Measurements from ENCODE around the gene MTERF4.
"Not testable (repeated sequence)": the region's sequence is repeated elsewhere in the genome, so short reads cannot be mapped to it uniquely, and the experiment has no call there.

MTERF4 gene

GRCh38 chr2:241110607-241111439 lies 8.7 kb upstream of the MTERF4 start:
- DNase-seq (ENCODE audit: low read depth), result no peak

GRCh38 chr2:241110089-241110606 lies 8.1 kb upstream of the MTERF4 start:
- no peak for DNase-seq (ENCODE audit: low read depth)

DNA sequence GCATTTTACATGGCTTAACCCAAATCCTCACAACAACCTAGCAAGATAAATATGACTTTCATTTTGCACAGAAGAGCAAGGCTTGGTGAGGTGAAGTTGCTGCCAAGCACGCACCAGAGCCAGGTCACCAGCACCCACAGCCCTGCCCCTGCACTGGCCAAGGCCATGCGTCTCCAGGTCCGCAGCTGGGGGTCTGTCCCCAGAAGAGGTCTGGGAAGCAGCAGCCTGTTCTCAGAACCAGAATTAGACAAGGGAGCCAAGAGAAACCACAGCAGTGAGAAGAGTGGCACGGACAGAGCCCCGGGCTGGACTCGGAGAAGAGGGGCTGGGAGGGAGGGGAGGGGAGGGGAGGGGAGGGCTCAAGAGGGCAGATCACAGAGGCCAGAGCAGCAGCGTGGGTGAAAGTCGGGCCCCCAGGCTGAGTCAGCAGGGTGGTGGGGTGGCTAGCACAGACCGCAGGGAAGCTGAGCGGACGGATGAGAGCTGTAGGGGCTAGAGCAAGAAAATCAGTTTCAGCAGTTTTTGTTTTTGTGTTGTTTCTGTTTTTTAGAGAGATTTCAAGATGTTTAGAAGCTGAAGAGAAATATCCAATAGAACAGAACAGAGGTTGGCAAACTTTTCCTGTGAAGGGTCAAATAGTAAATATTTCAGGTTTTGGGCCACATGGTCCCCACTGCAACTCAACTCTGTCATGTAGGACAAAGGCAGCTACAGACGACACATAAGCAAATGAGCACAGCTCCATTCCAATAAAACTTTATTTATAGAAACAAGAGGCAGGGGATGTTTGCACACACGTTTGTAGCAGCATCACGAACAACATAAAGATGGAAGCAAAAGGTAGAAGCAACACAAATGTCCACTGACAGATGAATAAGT lies 7.4 kb upstream of the MTERF4 start:
- DNase-seq (ENCODE audit: low read depth), result no peak

- DNase-seq (ENCODE audit: low read depth), result no peak
Observed at GRCh38 chr2:241108271-241109209, 6.5 kb upstream of the MTERF4 start.

DNA sequence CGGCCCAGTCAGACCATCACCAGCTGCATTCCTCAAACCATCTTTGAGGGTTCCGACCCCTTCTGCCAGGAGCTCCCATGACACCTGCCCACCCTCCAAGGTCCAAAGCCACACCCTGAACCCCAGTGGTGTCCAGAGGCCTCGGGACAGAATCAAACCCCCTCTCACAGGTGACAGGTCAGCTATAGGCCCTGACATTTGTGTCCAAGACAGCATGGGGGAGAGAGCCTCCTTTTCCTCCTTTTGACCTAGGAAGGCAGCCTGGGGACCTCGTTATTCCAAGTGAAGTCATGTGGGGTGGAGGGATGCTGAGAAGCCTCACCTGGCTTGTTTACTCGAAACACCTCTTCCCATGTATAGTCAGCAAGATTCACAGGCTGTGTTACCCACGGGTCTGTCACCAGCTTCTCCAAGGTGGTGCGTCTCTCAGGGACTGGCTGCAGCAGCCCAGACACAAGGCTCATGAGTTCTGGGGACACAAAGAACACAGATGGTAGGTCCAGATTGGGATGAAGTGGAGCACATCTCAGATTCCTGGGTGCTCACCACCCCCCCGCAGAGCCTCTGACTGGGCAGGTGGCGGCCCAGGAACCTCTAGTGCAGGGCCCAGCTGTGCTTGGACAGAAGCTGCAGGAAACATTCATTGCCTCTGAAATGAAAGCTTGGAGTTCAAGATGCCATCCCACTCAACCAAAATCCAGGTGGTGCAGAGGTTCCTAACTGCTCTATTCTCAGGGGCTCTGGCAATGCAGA lies 5.1 kb upstream of the MTERF4 start:
- no peak for DNase-seq (ENCODE audit: low read depth)

- no peak for DNase-seq (ENCODE audit: low read depth)
Observed at GRCh38 chr2:241105641-241106040, 3.6 kb upstream of the MTERF4 start.

- DNase-seq (ENCODE audit: low read depth), result not testable (repeated sequence)
Observed at GRCh38 chr2:241104611-241105010, 2.5 kb upstream of the MTERF4 start.

DNA sequence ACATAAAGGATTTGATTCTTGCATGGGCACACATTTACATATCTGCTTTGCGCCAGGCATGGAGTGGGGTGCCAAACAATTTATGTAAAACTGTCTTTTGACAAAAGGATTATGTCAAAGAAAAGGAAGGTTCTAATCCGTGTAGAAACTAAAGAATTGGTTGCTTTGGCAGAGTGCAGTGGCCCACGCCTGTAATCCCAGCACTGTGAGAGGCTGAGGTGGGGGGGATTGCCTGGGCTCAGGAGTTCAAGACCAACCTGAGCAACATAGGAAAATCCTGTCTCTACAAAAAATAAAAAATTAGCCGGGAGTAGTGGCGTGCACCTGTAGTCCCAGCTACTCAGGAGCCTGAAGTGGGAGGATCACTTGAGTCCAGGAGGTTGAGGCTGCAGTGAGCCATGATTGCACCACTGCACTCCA lies 1.1 kb upstream of the MTERF4 start:
- no peak for DNase-seq (ENCODE audit: low read depth)

DNA sequence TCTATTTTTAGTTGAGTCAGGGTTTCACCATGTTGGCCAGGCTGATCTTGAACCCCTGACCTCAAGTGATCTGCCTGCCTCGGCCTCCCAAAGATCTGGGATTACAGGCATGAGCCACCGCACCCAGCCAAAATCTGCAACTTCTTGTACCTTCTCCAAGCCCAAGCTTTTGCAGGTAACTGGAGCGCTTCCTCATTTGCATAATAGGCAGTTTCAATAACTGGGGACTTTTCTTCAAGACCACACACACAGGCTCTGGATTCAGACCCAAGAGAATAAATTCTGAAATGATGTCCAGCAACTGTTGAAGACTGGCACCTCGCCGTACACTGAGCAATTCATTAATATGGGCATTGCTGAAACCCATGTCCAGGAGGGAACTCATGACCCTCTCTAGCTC lies 2.8 kb downstream of the MTERF4 start:
- no peak for DNase-seq (ENCODE audit: low read depth)

GRCh38 chr2:241096979-241097378 lies 5.1 kb downstream of the MTERF4 start:
- DNase-seq (ENCODE audit: low read depth), result no peak

DNA sequence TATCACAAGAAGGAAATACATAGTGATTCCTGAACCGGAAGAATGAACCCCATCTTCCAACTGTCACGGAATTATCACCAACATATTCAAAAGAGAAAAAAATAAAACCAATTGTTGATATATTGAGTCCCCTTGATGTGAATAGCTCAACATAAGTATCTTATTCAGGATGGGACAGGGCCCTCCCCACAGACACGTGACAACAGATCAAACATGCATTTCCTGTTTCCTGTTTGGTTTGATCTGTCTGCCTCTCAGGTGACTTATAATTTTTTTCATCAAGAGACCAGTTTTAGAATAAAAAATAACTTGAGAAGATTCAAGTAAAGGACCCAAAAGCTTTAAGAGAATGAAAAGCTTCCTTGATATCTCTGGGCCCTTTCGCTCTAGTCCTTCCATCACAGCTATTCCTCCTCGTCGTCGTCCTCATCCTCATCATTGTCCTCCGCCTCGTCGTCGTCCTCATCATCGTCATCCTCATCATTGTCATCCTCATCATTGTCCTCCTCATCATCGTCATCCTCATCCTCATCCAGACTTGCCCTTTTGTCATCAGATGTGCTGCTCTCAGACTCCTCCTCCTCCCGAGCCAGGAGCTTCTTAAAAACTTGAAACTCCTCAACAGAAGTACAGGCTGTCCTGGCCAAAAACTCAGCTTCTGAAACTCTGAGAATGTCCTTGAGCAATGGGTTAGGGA lies 6.3 kb downstream of the MTERF4 start:
- DNase-seq (ENCODE audit: low read depth), result no peak

- DNase-seq (ENCODE audit: low read depth), result no peak
Observed at GRCh38 chr2:241094924-241095420, 7.1 kb downstream of the MTERF4 start.

DNA sequence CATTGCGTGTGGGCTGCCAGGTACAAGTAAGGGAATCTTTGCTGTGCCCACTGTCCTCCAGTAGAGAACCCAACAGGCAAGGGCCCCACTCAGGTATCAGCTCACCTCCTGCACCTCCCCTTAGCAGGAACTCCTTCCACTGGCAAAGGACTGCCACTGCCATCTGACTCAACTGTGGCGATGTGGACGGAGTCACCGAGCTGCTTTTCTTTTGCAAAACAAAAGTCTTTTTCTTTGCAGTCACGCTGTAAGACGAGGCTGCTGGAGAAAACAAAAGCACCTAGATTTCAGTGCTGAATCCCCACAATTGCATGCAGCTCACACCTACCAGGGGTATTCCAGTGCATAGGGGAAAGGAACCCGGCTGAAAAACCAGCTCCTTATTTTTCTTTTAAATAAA lies 7.9 kb downstream of the MTERF4 start:
- no peak for DNase-seq (ENCODE audit: low read depth)

DNA sequence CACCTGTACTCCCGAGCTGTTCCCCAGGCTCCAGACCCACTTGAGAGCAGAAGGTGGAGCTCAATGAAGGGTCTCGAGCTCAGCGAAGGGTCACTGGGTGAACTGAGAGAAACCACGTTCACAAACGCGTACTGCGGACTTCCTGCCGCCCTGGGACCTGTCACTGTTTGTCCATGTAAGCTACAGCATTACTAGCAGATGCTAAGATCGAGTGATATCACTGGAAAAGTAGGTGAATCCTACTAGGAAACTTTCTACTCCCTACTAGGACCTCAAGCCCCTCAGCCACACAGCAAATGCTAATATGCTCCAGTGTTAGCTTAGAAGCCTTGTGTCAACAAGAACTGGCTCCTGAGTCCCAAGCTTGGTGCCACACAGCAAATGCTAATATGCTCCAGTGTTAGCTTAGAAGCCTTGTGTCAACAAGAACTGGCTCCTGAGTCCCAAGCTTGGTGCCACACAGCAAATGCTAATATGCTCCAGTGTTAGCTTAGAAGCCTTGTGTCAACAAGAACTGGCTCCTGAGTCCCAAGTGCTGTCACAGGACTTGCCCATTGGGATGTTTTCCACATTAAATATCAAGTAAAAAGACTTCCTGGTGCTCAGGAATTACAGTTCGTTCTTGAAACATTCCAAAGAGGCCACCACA lies 8.8 kb downstream of the MTERF4 start:
- not testable (repeated sequence) for DNase-seq (ENCODE audit: low read depth)

GRCh38 chr2:241092677-241093076 lies 9.4 kb downstream of the MTERF4 start:
- no peak for DNase-seq (ENCODE audit: low read depth)

DNA sequence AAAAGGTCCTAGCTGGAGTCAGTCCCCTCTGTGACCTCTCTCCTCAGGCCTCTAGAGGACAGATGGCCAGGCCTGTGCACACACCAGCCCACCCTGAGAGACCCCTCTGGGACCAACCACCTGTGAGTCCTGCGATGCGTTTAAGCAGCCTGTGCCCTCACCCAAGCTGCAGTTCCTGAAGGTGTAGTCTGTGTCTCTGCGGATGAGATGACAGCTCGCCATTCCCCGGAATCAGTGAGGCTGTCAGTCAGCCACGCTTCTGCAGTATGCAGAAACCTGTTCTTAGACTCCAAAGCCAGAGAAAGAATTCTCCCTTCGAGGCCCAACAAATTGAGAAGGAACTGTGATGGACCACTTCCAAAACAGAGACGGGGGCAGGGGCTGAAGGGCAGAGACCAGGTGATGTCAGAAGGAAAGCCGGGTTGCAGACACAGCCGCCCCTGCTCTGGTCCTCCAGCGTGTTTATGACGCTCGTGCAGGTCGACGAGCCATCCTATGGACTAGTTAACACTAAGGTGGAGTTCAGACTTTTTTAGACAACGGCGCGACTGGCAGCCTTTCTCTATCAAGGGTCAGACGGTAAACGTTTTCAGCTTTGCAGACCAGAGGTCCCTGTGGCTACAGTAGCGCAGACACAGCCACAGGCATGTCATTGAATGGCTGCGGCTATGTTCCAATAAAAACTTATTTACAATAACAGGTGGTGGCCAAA lies 10.2 kb downstream of the MTERF4 start:
- no peak for DNase-seq (ENCODE audit: low read depth)

DNA sequence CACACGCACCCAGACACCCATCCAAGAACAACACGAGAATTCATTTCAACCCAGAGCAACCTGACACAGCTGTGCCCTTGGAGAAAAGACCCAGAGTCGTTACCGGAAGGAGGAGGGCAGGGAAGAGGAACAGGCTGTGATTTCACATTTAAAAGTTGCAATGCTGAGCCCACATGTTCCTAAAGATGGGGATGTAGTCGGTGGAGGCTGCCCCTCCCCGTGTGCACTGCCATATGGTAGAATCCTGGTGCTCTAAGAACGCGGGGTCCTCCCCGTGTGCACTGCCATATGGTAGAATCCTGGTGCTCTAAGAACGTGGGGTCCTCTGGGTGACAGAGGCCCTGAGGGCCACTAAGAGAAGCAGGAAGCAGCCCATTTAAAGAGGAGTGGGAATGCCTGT lies 10.9 kb downstream of the MTERF4 start:
- DNase-seq (ENCODE audit: low read depth), result no peak

DNA sequence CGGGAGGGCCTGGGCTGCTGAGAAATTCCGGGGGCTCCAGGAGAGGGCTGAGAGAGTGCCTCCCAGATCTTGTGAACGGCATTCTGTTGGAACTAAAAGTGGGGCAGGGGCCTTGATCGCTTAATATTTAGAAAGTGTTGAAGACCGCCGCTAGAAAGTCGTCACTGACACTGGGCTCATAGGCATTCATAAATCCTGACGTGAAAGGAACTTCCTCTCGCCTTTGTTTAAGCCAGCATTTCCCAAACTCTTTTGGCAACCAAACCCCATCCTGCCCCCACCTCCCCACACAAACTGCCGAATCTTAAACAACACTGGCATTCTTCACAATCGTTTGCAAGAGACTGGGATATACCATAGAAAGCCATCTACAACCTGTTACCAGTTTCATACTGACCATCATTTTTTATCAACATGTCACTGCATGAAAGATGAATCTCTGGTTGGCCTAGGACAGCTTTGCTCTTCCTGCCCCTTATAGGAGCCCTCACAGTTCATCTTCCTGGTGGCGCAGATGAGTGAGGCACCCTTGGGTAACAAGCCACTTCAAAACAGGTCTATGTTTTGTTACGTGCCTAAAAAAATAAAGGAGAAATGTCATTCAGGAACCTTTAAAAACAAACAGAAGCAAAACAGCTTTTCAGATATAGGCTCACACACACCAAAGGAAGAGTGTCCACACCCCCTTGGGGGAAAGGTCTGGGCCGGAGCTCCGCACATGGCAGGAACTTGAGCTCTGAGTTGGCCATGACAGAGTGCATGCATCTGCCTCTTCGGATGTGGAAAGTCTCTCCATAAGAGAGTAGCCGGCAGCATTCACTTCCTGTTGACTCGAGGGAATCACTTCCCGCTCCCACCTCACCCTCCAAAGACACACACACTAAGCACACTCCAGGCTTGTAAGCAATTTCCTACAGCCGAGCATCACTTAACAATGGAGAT lies 13.0 kb downstream of the MTERF4 start:
- no peak for DNase-seq (ENCODE audit: low read depth)

Data from iris pigment epithelial cell (primary cell).